OCI-LY1 (cell line): ENCODE data around the gene PSD2.

Experiments
- H2AFZ ChIP-seq: fragments of 200-600 bp; sonication (generic), shearing (Covaris generic); 2 replicates; pipeline ENCODE4 v1.6.0; 2014; ENCODE audit warnings: antibody characterized with exemption, mild to moderate bottlenecking, low read length
- H3F3A ChIP-seq: fragments of 200-600 bp; sonication (generic), shearing (Covaris generic); 2 replicates; pipeline ENCODE4 v1.6.0; 2014; ENCODE audit warnings: mild to moderate bottlenecking, antibody characterized with exemption, low read length, moderate library complexity; ENCODE audit not compliant: insufficient read depth
- H3K27ac ChIP-seq: fragments of 200-600 bp; sonication (generic); 2 replicates; pipeline ENCODE4 v1.5.1; 2014; ENCODE audit warnings: low read length, mixed run types, mild to moderate bottlenecking, low read depth; ENCODE audit not compliant: poor library complexity, severe bottlenecking
- H3K27me3 ChIP-seq: fragments of 200-600 bp; sonication (generic); 2 replicates; pipeline ENCODE4 v1.6.0; 2014; ENCODE audit warnings: antibody characterized with exemption, mild to moderate bottlenecking, low read length, moderate library complexity; ENCODE audit not compliant: insufficient read depth
- H3K36me3 ChIP-seq: fragments of 200-600 bp; sonication (generic); 2 replicates; pipeline ENCODE4 v1.6.1; 2014; ENCODE audit warnings: mild to moderate bottlenecking, antibody characterized with exemption, low read length, moderate library complexity, mixed read lengths; ENCODE audit not compliant: insufficient read depth
- H3K4me1 ChIP-seq: fragments of 200-600 bp; sonication (generic); 2 replicates; pipeline ENCODE4 v1.5.1; 2014; ENCODE audit warnings: mild to moderate bottlenecking, low read length, moderate library complexity; ENCODE audit not compliant: insufficient read depth, severe bottlenecking
- H3K4me2 ChIP-seq: fragments of 200-600 bp; sonication (generic), shearing (Covaris generic); 2 replicates; pipeline ENCODE4 v1.6.1; 2014; ENCODE audit warnings: low read length
- H3K4me3 ChIP-seq: fragments of 200-600 bp; sonication (generic); 2 replicates; pipeline ENCODE4 v1.5.1; 2014; ENCODE audit warnings: low read length, low read depth, mild to moderate bottlenecking, mixed read lengths; ENCODE audit not compliant: poor library complexity, severe bottlenecking
- H3K79me2 ChIP-seq: fragments of 200-600 bp; shearing (Covaris generic); 2 replicates; pipeline ENCODE4 v1.6.1; 2016; ENCODE audit warnings: mixed run types, low read length, mixed read lengths; ENCODE audit not compliant: insufficient read depth
- H3K9ac ChIP-seq: fragments of 200-600 bp; sonication (generic), shearing (Covaris generic); 2 replicates; pipeline ENCODE4 v1.6.1; 2014; ENCODE audit warnings: mild to moderate bottlenecking, low read length, mixed read lengths
- H3K9me2 ChIP-seq: fragments of 200-600 bp; sonication (generic), shearing (Covaris generic); 2 replicates; pipeline ENCODE4 v1.6.1; 2014; ENCODE audit warnings: low read depth, mild to moderate bottlenecking, low read length, mixed read lengths
- H3K9me3 ChIP-seq: fragments of 200-600 bp; shearing (Covaris generic); 2 replicates; pipeline ENCODE4 v1.6.1; 2014; ENCODE audit warnings: low read length, mixed read lengths
- H4K20me1 ChIP-seq: fragments of 200-600 bp; sonication (generic), shearing (Covaris generic); 2 replicates; pipeline ENCODE4 v1.6.0; 2016; ENCODE audit warnings: mild to moderate bottlenecking, low read length; ENCODE audit not compliant: insufficient read depth
- EZH2 ChIP-seq: fragments of 200-600 bp; sonication (generic), shearing (Covaris generic); IDR thresholded peaks from 2 replicates; pipeline ENCODE4 v1.8.0; 2017; ENCODE audit warnings: borderline replicate concordance, mixed run types, mild to moderate bottlenecking, antibody characterized with exemption, low read length, moderate library complexity, mixed read lengths
- TF ChIP-seq, protein P1 (sequence below): fragments of 200-600 bp; sonication (generic), shearing (Covaris generic); IDR thresholded peaks from 2 replicates; pipeline ENCODE4 v1.5.1; 2017; ENCODE audit warnings: mild to moderate bottlenecking, antibody characterized with exemption, low read length, moderate library complexity, mixed read lengths

Gene PSD2

DNA sequence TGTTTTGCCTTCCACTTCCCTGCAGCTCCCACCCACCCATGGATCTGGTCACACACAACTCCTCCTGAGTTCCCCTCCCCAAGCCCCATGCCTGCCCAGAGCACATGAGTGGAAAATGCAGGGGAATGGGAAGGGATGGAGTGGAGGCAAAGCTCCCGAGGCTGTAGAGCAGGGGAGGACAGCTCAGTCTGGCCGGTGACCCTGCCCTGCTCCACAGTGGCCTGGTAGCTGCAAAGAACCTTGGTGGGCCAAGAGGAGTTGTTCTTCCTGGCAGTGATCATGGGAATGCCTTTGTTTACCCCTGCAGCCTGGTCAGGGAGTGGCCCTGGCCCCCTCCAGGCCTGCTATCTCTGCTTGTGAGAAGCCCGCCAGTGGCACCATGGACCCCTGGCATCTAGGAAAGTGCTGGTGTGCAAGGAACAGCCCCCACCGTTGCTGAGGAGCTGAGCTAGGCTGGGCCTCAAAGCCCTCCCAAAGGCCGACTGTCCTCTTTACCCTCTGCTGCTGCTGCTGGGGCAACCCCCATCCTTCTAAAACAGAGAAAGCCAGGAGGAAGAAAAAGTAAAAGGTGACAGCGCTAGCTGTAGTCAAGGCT, 60.4 kb downstream of the PSD2 start:
- H3K27me3 ChIP-seq, result no peaks in the 10 kb centered on the region; the same call in 1 of the 2 replicates
- no peak overlapping the region for H3K9ac ChIP-seq
- no peaks in the 10 kb centered on the region for H3K9me2 ChIP-seq
- TF ChIP-seq EZH2, result no peak
- TF ChIP-seq, protein P1, sequence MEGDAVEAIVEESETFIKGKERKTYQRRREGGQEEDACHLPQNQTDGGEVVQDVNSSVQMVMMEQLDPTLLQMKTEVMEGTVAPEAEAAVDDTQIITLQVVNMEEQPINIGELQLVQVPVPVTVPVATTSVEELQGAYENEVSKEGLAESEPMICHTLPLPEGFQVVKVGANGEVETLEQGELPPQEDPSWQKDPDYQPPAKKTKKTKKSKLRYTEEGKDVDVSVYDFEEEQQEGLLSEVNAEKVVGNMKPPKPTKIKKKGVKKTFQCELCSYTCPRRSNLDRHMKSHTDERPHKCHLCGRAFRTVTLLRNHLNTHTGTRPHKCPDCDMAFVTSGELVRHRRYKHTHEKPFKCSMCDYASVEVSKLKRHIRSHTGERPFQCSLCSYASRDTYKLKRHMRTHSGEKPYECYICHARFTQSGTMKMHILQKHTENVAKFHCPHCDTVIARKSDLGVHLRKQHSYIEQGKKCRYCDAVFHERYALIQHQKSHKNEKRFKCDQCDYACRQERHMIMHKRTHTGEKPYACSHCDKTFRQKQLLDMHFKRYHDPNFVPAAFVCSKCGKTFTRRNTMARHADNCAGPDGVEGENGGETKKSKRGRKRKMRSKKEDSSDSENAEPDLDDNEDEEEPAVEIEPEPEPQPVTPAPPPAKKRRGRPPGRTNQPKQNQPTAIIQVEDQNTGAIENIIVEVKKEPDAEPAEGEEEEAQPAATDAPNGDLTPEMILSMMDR, result no peak
- H3K4me2 ChIP-seq, result no peak overlapping the region
- H3K36me3 ChIP-seq, result no peaks in the 10 kb centered on the region
- H3K4me1 ChIP-seq, result no peaks in the 10 kb centered on the region
- H3F3A ChIP-seq, result no peaks in the 10 kb centered on the region
- no peaks in the 10 kb centered on the region for H3K79me2 ChIP-seq
- no peak overlapping the region for H3K4me3 ChIP-seq
- no peak overlapping the region for H2AFZ ChIP-seq
- no peaks in the 10 kb centered on the region for H4K20me1 ChIP-seq
- no peak overlapping the region for H3K27ac ChIP-seq
- H3K9me3 ChIP-seq, result no peaks in the 10 kb centered on the region

DNA sequence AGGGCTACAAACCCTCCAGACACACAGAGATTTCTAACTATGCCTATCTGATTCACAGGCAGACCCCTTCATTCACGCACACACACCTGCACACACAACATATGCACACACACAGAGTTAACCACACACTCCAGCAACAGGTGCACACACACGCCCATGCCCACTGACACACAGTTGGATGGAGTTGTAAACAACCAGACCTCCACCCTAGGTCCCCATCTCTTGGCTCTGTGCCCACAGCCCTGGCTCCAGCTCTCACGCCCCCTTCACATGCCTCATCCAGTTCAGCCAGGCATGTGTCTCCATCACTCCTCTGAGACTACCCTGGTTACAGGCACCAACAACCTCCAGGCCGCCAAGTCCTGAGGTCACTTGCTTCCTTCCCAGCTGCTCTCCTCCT, 61.1 kb downstream of the PSD2 start:
- Histone ChIP-seq H2AFZ (no peak overlapping the region), H3K9me3 (no peaks in the 10 kb centered on the region), H3K4me1 (no peaks in the 10 kb centered on the region), H3K4me2 (no peak overlapping the region), H3K4me3 (no peak overlapping the region), H3K27me3 (no peaks in the 10 kb centered on the region; the same call in 1 of the 2 replicates), H3F3A (no peaks in the 10 kb centered on the region), H3K9me2 (no peaks in the 10 kb centered on the region), H3K79me2 (no peaks in the 10 kb centered on the region), H3K27ac (no peak overlapping the region), H4K20me1 (no peaks in the 10 kb centered on the region), H3K9ac (no peak overlapping the region), H3K36me3 (no peaks in the 10 kb centered on the region)
- TF ChIP-seq, protein P1, result no peak
- TF ChIP-seq EZH2, result no peak

DNA sequence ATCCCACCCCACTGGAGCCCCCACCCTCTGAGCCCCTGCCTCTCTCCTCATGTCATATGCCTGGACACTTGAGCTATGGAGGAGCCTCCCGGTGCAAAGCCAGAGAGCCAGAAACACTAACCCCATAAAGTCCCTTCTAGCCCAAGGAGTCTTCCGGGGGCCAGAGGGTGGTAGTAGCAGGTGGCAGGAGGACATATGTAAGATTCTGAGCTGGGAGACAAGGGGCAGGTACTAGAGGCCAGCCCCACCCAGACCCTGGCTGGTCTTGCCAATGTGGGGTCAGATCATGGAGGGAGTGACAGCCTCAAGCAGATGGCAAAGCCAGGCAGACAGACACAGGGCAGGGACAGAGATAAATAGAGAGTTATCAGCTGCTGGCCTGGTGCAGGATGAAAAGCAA, 63.4 kb downstream of the PSD2 start:
- H3K27me3 ChIP-seq, result no peaks in the 10 kb centered on the region; the same call in 1 of the 2 replicates
- no peaks in the 10 kb centered on the region for H3K9me2 ChIP-seq
- H3F3A ChIP-seq, result no peaks in the 10 kb centered on the region
- H3K9me3 ChIP-seq, result no peaks in the 10 kb centered on the region
- no peaks in the 10 kb centered on the region for H3K79me2 ChIP-seq
- no peaks in the 10 kb centered on the region for H4K20me1 ChIP-seq
- no peak overlapping the region for H3K9ac ChIP-seq
- no peaks in the 10 kb centered on the region for H3K36me3 ChIP-seq
- no peak overlapping the region for H3K4me2 ChIP-seq
- no peak overlapping the region for H3K4me3 ChIP-seq
- H3K27ac ChIP-seq, result no peak overlapping the region
- H3K4me1 ChIP-seq, result peaks cover 4% of the 10 kb centered on the region
- no peak overlapping the region for H2AFZ ChIP-seq
- TF ChIP-seq, protein P1, result no peak
- no peak for TF ChIP-seq EZH2
